Activated T-cell treated with anti-CD3 and anti-CD28 coated beads, Interleukin-2, amount 50 U/mL, for 24 hours (primary cell): Measurements from ENCODE around the gene CDH16.

Source experiments
- DNase-seq: peaks from one replicate; pipeline ENCODE4 v3.0.0-alpha.2; 2020
- H3K27ac Mint-ChIP-seq: 2 replicates; pipeline ENCODE4 v1.8.0; 2020; ENCODE audit warnings: mild to moderate bottlenecking, mixed read lengths
- H3K27me3 Mint-ChIP-seq: 2 replicates; pipeline ENCODE4 v1.8.0; 2020; ENCODE audit warnings: mixed read lengths
- H3K36me3 Mint-ChIP-seq: 2 replicates; pipeline ENCODE4 v1.8.0; 2020; ENCODE audit warnings: low read depth, mixed read lengths
- H3K4me1 Mint-ChIP-seq: 2 replicates; pipeline ENCODE4 v1.8.0; 2020; ENCODE audit warnings: low read depth, mixed read lengths
- H3K4me3 Mint-ChIP-seq: 2 replicates; pipeline ENCODE4 v1.8.0; 2020; ENCODE audit warnings: mild to moderate bottlenecking, moderate library complexity, mixed read lengths
- H3K9me3 Mint-ChIP-seq: 2 replicates; pipeline ENCODE4 v1.8.0; 2020; ENCODE audit warnings: mixed read lengths

The CDH16 gene

GRCh38 chr16:66915041-66915440 is 3.6 kb downstream of the CDH16 start:
- peaks cover 4% of the 10 kb centered on the region for H3K27me3 Mint-ChIP-seq
- no peaks in the 10 kb centered on the region for H3K4me1 Mint-ChIP-seq
- H3K9me3 Mint-ChIP-seq, result no peaks in the 10 kb centered on the region
- no peak overlapping the region for H3K27ac Mint-ChIP-seq
- no peaks in the 10 kb centered on the region for H3K36me3 Mint-ChIP-seq
- no peak for DNase-seq
- H3K4me3 Mint-ChIP-seq, result no peak overlapping the region

GRCh38 chr16:66914541-66914940 is 4.1 kb downstream of the CDH16 start:
- Mint-ChIP-seq H3K36me3 (no peaks in the 10 kb centered on the region), H3K27me3 (peaks cover 4% of the 10 kb centered on the region), H3K4me3 (no peak overlapping the region), H3K9me3 (no peaks in the 10 kb centered on the region), H3K27ac (no peak overlapping the region), H3K4me1 (no peaks in the 10 kb centered on the region)
- DNase-seq, result no peak

DNA sequence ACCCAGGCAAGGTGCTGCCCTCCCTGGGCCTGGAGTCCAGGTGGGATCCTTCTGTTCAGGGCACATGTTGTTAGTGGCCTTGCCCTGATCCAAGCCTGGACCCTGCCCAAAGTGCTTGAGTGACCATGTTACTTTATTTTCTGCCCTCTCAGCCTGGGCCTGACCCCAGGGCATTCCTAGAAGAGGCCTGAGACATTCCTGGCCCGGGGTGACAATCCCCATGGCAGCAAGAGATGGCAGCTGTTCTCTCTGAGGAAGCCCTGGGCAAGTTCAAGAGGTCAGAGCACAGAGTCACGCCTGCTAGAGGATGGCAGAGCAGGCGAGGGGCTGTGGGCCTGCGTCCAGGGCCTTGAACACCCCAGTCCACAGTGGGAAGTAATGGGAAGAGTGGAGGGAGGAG is 5.0 kb downstream of the CDH16 start:
- Mint-ChIP-seq H3K36me3 (no peaks in the 10 kb centered on the region), H3K27me3 (no peaks in the 10 kb centered on the region), H3K27ac (no peak overlapping the region), H3K4me3 (no peak overlapping the region), H3K4me1 (no peaks in the 10 kb centered on the region), H3K9me3 (no peaks in the 10 kb centered on the region)
- no peak for DNase-seq

DNA sequence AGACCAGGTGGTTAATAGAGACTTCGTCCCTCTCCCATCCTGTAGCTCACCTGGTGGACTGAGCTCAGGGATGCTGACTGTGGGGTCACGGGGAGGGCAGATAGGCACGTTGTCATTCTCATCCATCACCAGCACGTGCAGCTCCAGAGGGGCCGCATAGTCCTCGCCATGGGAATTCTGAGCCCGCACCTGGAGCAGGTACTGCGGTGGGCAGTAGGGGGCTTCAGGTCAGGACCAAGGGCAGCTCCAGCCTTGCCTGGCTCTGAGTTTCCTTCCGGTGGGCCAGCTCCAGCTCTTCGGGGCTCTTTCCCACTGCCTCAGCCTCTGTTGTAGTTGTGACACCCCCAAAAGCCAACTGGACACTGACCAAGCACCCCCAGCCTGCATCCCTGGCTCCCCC is 5.6 kb downstream of the CDH16 start:
- no peak overlapping the region for H3K27ac Mint-ChIP-seq
- no peak overlapping the region for H3K4me3 Mint-ChIP-seq
- DNase-seq, result no peak

DNA sequence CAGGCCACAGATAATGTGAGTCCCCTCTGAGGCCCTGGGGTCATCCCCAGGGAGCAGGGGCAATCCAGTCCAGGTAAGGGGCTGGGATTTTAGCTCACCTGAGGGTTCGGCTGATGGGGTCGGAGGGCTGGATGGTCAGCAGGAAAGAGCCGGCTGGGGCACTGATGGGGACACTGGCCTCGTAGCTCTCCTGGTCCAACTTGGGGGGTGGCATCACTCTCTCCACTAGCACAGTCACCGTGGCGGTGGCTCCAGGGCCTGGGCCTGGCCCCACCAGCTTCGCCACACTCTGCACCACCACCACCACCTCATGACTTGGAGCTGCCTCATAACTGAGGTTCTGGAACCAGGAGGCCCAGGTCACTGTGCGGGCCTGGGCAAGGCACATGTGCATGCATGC is 6.9 kb downstream of the CDH16 start:
- DNase-seq, result no peak
- no peak overlapping the region for H3K4me3 Mint-ChIP-seq
- no peak overlapping the region for H3K27ac Mint-ChIP-seq
- H3K36me3 Mint-ChIP-seq, result no peaks in the 10 kb centered on the region
- no peaks in the 10 kb centered on the region for H3K4me1 Mint-ChIP-seq
- H3K9me3 Mint-ChIP-seq, result no peaks in the 10 kb centered on the region
- H3K27me3 Mint-ChIP-seq, result no peaks in the 10 kb centered on the region

More for the DNA sequence above, 5.6 kb downstream of the CDH16 start:
- no peaks in the 10 kb centered on the region for H3K27me3 Mint-ChIP-seq
- H3K36me3 Mint-ChIP-seq, result no peaks in the 10 kb centered on the region
- no peaks in the 10 kb centered on the region for H3K4me1 Mint-ChIP-seq
- no peaks in the 10 kb centered on the region for H3K9me3 Mint-ChIP-seq

- H3K9me3 Mint-ChIP-seq, result no peaks in the 10 kb centered on the region
- no peak overlapping the region for H3K4me3 Mint-ChIP-seq
- H3K4me1 Mint-ChIP-seq, result peaks cover 2% of the 10 kb centered on the region
- DNase-seq, result no peak
- H3K27me3 Mint-ChIP-seq, result no peaks in the 10 kb centered on the region
- no peak overlapping the region for H3K27ac Mint-ChIP-seq
- no peaks in the 10 kb centered on the region for H3K36me3 Mint-ChIP-seq
Observed at GRCh38 chr16:66911112-66911511, 7.6 kb downstream of the CDH16 start.

DNA sequence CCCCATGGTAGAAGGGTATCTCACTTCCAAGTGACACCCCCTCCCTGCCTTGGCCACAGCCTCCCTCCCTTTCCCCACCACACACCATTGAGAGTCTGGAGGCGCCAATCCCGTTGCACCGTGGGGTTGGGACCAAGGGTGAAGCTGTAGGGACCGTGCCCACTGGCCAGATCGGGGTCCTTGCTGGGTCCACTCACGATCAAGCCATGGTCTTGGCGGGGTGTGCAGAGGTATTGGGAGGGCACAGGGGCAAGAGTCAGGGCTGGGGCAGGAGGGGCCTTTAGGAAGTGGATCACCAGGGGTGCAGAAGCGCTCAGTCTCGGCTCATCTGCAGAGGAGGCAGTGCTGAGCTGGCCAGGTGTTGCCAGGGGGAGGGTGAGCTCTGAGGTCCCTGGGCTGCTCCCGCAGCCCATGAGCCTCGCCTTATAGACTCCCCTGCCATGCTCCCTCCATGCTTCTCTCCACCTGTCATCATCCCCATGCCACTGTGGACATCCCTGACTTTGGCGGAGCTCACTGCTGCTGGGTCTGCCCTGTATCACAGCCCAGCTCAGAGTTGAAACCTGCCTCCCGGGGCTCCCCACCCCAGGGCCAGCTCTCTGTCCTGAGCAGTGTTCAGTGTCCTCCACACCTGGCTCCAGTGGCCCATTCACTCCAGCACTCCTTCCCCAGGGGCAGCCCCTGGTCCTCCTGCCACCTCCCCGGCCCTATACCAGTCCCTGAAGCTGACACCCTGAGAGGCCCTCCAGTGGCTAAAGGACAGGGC is 8.3 kb downstream of the CDH16 start:
- Mint-ChIP-seq H3K9me3 (no peaks in the 10 kb centered on the region), H3K4me1 (peaks cover 6% of the 10 kb centered on the region), H3K27me3 (no peaks in the 10 kb centered on the region), H3K4me3 (no peak overlapping the region), H3K27ac (no peak overlapping the region), H3K36me3 (no peaks in the 10 kb centered on the region)
- no peak for DNase-seq

DNA sequence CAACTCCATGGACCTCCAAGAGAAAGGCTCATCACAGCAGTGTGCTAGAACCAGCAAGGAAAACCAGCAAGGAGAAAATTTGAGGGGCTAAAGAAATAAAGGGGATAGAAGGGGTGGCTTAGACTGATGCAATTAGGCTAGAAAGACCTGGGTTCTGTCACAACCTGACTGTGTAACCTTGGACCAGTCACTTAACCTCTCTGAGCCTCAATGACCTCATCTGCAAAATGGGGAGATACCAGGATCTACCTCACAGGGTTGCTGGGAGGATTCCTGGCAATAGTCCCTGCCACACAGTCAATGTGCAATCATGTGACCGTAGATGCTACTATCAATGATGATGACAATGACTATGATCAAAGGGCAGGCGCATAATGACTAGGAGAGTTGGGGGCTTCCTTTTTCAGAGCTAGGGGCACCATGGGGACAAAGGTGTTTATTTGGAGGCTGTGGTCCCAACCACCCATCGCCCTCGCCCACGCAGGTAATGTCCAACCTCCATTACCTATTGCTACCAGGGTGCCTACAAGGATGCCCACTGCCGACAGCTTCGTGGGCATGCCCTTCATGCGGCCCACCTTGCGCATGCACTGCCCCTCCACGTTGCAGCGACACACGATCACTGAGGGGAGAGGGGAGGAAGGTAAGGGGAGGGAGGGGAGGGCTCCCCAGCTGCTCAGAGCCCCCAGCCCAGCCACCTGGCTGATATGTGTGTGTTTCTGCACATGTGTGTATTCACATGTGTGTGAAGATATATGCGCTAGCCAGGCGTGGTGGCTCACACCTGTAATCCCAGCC is 9.7 kb downstream of the CDH16 start:
- Mint-ChIP-seq H3K9me3 (no peaks in the 10 kb centered on the region), H3K4me1 (peaks cover 6% of the 10 kb centered on the region), H3K27ac (no peak overlapping the region), H3K4me3 (no peak overlapping the region), H3K36me3 (no peaks in the 10 kb centered on the region), H3K27me3 (no peaks in the 10 kb centered on the region)
- DNase-seq, result no peak

DNA sequence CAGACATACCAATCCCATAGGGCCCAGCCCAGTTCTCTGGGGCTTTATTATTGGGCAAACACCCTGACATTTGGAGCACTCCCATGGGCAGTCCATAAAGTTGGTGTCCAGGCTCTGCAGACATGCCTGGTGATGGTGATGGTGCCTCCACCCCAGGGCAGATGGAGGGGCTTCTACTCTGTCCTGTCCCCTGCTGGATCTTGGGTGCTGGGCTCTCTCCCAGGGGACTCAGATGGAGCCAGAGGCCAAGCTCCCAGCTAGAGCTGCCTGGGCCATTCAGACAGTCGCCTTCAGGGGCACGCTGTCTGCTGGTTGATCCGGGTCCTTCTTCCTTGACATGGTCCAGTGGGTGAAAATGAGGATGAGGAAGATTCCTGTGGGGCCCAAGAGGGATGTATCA is 10.6 kb downstream of the CDH16 start:
- H3K9me3 Mint-ChIP-seq, result no peaks in the 10 kb centered on the region
- no peak overlapping the region for H3K27ac Mint-ChIP-seq
- H3K4me1 Mint-ChIP-seq, result peaks cover 6% of the 10 kb centered on the region
- H3K27me3 Mint-ChIP-seq, result no peaks in the 10 kb centered on the region
- no peak for DNase-seq
- no peak overlapping the region for H3K4me3 Mint-ChIP-seq
- H3K36me3 Mint-ChIP-seq, result no peaks in the 10 kb centered on the region

DNA sequence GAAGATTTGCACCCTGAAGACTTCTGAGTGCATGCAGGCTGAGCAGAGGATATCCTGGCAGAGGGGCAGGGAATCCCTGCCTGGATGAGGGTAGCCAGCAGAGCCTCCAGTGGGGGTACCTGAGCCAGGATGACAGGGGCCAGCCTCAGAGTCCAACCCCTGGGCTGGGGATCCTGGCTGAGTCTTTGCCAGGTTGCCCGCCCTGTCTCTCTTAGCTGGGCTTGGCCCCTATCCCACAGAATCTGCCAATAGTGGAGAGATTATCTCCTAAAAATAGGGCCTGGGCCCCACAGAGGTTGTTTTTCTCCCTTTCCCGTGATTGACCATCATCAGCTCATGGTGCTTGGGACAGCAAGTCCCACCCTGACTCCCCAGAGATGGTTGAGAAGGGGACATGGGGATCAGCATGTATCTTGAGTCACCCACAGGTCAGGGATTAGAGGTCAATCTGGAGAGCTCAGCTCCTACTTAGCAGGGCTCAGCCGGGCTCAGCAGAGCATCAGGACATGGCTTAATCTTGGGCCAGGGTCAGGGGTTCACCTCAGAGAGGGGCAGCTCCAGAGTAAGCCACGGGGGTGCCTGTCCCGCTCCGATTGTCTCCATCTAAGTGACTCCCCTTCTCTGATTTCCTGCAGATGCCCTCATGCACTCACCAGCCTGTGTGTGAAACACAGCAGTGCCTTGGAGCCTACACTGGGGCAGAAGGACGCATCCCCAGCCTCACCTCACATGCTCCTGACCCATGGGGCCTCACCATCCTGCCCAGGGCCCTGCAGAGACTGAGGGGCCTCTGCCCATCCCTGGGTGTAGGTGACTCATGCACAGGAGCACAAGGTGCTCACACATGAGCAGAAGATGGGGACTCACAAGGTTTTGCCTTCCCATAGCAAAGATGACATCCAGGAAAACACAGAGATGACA is 11.5 kb downstream of the CDH16 start:
- Mint-ChIP-seq H3K36me3 (no peaks in the 10 kb centered on the region), H3K4me3 (no peak overlapping the region), H3K4me1 (peaks cover 6% of the 10 kb centered on the region), H3K27me3 (no peaks in the 10 kb centered on the region), H3K9me3 (no peaks in the 10 kb centered on the region), H3K27ac (no peak overlapping the region)
- no peak for DNase-seq

DNA sequence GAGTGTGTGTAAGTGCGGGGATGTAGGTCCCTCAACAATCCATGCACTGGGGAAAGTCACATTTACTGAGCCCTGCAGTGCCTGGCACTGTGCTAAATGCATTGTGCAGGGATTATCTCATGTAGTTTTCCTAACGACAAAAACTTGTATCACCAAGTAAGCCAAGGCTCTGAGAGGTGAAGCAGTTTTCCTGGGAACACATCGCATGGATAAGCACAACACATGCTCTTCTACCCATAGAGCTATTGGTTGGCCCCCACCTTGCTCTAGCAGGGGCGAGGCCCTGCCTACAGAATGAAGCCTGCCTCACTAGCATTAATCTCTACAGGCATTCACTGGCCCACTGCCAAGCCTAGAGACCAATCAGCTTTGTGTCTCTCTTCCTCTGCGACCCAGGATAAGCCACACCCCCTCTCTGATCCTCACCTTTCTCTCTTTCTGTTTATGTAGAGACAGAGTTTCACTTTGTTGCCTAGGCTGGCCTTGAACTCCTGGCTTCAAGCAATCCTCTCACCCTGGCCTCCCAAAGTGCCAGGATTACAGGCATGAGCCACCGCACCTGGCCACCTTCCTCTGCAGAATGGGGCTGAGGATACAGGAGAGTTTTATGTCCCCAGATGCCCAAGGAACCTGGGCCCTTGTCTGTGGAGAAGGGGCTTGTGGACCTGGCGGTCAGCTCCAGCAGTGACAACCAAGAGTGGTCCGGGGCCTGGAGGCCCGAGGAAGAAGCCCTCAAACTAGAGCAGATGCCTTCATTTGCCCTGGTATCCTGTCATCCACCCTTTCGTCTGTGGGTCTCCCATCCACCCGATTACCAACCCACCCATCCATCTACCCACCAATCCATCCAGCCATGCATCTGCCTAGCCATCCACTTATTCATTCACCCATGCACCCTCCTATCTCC is 12.8 kb downstream of the CDH16 start:
- no peak overlapping the region for H3K4me3 Mint-ChIP-seq
- DNase-seq, result no peak
- H3K36me3 Mint-ChIP-seq, result no peaks in the 10 kb centered on the region
- H3K27me3 Mint-ChIP-seq, result no peaks in the 10 kb centered on the region
- H3K9me3 Mint-ChIP-seq, result no peaks in the 10 kb centered on the region
- no peak overlapping the region for H3K27ac Mint-ChIP-seq
- peaks cover 6% of the 10 kb centered on the region for H3K4me1 Mint-ChIP-seq

GRCh38 chr16:66904846-66905632 is 13.6 kb downstream of the CDH16 start:
- Mint-ChIP-seq H3K27me3 (no peaks in the 10 kb centered on the region), H3K27ac (no peak overlapping the region), H3K36me3 (no peaks in the 10 kb centered on the region), H3K9me3 (no peaks in the 10 kb centered on the region), H3K4me3 (no peak overlapping the region), H3K4me1 (peaks cover 6% of the 10 kb centered on the region)
- DNase-seq, result no peak

GRCh38 chr16:66904428-66904845 is 14.2 kb downstream of the CDH16 start:
- Mint-ChIP-seq H3K4me1 (peaks cover 6% of the 10 kb centered on the region), H3K36me3 (no peaks in the 10 kb centered on the region), H3K27ac (no peak overlapping the region), H3K27me3 (no peaks in the 10 kb centered on the region), H3K9me3 (no peaks in the 10 kb centered on the region), H3K4me3 (no peak overlapping the region)
- DNase-seq, result no peak
